ENCODE results near the gene SOX9.

The SOX9 gene

GRCh38 chr17:72162569-72162968 lies 41.7 kb downstream of the SOX9 start:
- no peak for DNase-seq
- ATAC-seq: no peak

GRCh38 chr17:72163474-72163873 lies 42.7 kb downstream of the SOX9 start:
- ATAC-seq (no peak), DNase-seq (no peak)

- ATAC-seq (no peak), DNase-seq (no peak)
Measured at GRCh38 chr17:72164158-72164739, 43.4 kb downstream of the SOX9 start.

GRCh38 chr17:72165192-72165866 lies 44.5 kb downstream of the SOX9 start:
- DNase-seq: no peak
- ATAC-seq: no peak

- ATAC-seq (no peak), DNase-seq (no peak)
Measured at GRCh38 chr17:72165867-72166439, 45.1 kb downstream of the SOX9 start.

GRCh38 chr17:72167593-72167992 lies 46.8 kb downstream of the SOX9 start:
- DNase-seq (no peak), ATAC-seq (no peak)

GRCh38 chr17:72169823-72170222 lies 49.0 kb downstream of the SOX9 start:
- DNase-seq: no peak
- no peak for ATAC-seq

GRCh38 chr17:72171703-72172667 lies 51.2 kb downstream of the SOX9 start:
- ATAC-seq (no peak), DNase-seq (no peak)

GRCh38 chr17:72173499-72174116 lies 52.8 kb downstream of the SOX9 start:
- ATAC-seq: no peak
- DNase-seq: no peak

GRCh38 chr17:72175263-72175662 lies 54.4 kb downstream of the SOX9 start:
- DNase-seq: no peak
- ATAC-seq: no peak
